ENCODE results near the gene AZIN2. TPM values are rescaled to one million over a fixed set of nuclear protein-coding genes. Genes with fewer than 3 reads are reported as not detected.

Gene AZIN2
- total RNA-seq, 1 experiment from 2014 or later: 0.39 TPM

DNA sequence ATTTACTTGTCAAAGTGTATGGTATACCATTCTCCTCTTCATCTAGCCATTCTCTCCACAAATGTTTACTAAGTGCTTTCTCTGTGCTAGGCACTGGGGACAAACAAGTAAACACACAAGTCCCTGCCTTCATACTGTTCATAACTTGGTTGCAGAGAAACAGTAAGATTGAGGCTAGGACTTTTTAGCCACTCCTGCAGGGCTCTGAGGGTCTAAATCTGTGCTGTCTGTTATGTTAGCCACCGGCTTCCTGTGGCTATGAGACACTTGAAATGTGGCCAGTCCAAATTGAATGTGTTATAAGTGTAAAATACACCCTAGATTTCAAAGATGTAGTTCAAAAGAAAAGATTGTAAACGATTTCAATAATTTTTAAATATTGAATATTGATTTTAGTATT, 50.2 kb downstream of the AZIN2 start:
- H3K4me2 ChIP-seq (ENCODE audit: insufficient read depth, insufficient read length, low read length): no peak overlapping the region
- H2BK12ac ChIP-seq (ENCODE audit: insufficient read length, low read depth, low read length): no peak overlapping the region
- H3K36me3 Mint-ChIP-seq (ENCODE audit: insufficient read depth in 1 of 3, low read depth in 3 of 3): no peaks in the 10 kb centered on the region
- peaks cover 6% of the 10 kb centered on the region; the same call in 1 of the 2 replicates for H3K4me1 ChIP-seq (ENCODE audit: insufficient read depth, low read length)
- H3K27me3 Mint-ChIP-seq (ENCODE audit: low read depth): no peaks in the 10 kb centered on the region
- no peak overlapping the region for H3K4ac ChIP-seq (ENCODE audit: low read depth, low read length)
- no peak overlapping the region for H4K5ac ChIP-seq (ENCODE audit: insufficient read length, low read depth, low read length)
- H3K23me2 ChIP-seq (ENCODE audit: insufficient read length, low read depth, low read length, poor library complexity, severe bottlenecking): no peaks in the 10 kb centered on the region
- WGBS (ENCODE audit: extremely low coverage, insufficient read length, low lambda C conversion rate): no CpG with 5 or more reads among the region's 2 CpGs
- H3K79me1 ChIP-seq (ENCODE audit: insufficient read depth, low read depth, low read length, poor library complexity, severe bottlenecking): no peaks in the 10 kb centered on the region
- no peak overlapping the region for H3K4me3 Mint-ChIP-seq
- H3K27me3 ChIP-seq (ENCODE audit: insufficient read depth, low read length): no peaks in the 10 kb centered on the region
- no peak overlapping the region for H2BK15ac ChIP-seq (ENCODE audit: low read depth, low read length)
- peaks cover 14 to 24% of the 10 kb centered on the region in 2 experiments for H3K4me1 Mint-ChIP-seq
- no peak overlapping the region for H2BK20ac ChIP-seq (ENCODE audit: low read depth, low read length, poor library complexity, severe bottlenecking)
- H3K27ac ChIP-seq (ENCODE audit: insufficient read length, low read depth, low read length): no peak overlapping the region
- no peak for DNase-seq
- no peaks in the 10 kb centered on the region for H3K9me3 Mint-ChIP-seq
- no peaks in the 10 kb centered on the region for H3K9me3 ChIP-seq (ENCODE audit: control insufficient read depth, low read depth, low read length)
- no peak overlapping the region for H2AFZ ChIP-seq (ENCODE audit: low read length)
- H3K9ac ChIP-seq (ENCODE audit: extremely low read depth, insufficient read length, low read length): no peak overlapping the region
- H4K20me1 ChIP-seq (ENCODE audit: control insufficient read depth, insufficient read depth, insufficient read length): no peaks in the 10 kb centered on the region
- H3K14ac ChIP-seq (ENCODE audit: insufficient read depth, low read length): no peak overlapping the region
- H3T11ph ChIP-seq (ENCODE audit: low read length): no peak overlapping the region
- no peak overlapping the region for H2BK5ac ChIP-seq (ENCODE audit: insufficient read length, low read length)
- H3K23ac ChIP-seq (ENCODE audit: insufficient read length, low read depth, low read length): no peak overlapping the region
- no peaks in the 10 kb centered on the region for H3K79me2 ChIP-seq (ENCODE audit: insufficient read depth, low read length)
- H2AK5ac ChIP-seq (ENCODE audit: insufficient read length, low read length): no peak overlapping the region
- no peak overlapping the region for H4K8ac ChIP-seq (replicated peaks; ENCODE audit: insufficient read length, low read depth, low read length)
- no peak overlapping the region; a peak in 1 of 7 replicates for H3K27ac Mint-ChIP-seq
- H3K18ac ChIP-seq (ENCODE audit: insufficient read length, low read depth, low read length): no peak overlapping the region
- H3K56ac ChIP-seq (ENCODE audit: insufficient read length, low read depth, low read length): no peak overlapping the region
- H4K91ac ChIP-seq (ENCODE audit: insufficient read length, low read depth, low read length): no peak overlapping the region
- TF ChIP-seq, protein P1, sequence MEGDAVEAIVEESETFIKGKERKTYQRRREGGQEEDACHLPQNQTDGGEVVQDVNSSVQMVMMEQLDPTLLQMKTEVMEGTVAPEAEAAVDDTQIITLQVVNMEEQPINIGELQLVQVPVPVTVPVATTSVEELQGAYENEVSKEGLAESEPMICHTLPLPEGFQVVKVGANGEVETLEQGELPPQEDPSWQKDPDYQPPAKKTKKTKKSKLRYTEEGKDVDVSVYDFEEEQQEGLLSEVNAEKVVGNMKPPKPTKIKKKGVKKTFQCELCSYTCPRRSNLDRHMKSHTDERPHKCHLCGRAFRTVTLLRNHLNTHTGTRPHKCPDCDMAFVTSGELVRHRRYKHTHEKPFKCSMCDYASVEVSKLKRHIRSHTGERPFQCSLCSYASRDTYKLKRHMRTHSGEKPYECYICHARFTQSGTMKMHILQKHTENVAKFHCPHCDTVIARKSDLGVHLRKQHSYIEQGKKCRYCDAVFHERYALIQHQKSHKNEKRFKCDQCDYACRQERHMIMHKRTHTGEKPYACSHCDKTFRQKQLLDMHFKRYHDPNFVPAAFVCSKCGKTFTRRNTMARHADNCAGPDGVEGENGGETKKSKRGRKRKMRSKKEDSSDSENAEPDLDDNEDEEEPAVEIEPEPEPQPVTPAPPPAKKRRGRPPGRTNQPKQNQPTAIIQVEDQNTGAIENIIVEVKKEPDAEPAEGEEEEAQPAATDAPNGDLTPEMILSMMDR (conservative IDR thresholded peaks at IDR 0.05): no peak
- H2BK120ac ChIP-seq (ENCODE audit: low read depth, low read length, poor library complexity, severe bottlenecking): no peak overlapping the region

All from H9 (cell line).